Panc1 (cell line): Measurements from ENCODE around the gene TGFB1I1. TPM values are rescaled to one million over a fixed set of nuclear protein-coding genes. Genes with fewer than 3 reads are reported as not detected.

Experiments used
- ATAC-seq: fragments of 200-7000 bp; cut with Tn5 transposase; 2 replicates; pipeline ENCODE4 v1.9.1; 2020; ENCODE audit warnings: mild to moderate bottlenecking, moderate library complexity
- BruUV-seq: library from RNA; stranded (reverse); fragments of 400-500 nt; replicated peaks from 2 replicates; lab custom pipeline; 2021; lab: Mats Ljungman, UMichigan
- CTCF ChIA-PET: fragments of 300-600 bp; sonication (Branson Sonifier 250); formaldehyde crosslinking; loops from one replicate; lab custom pipeline; 2022; ENCODE audit warnings: antibody characterized with exemption; lab: Charles Lee
- POLR2A ChIA-PET: fragments of 300-600 bp; sonication (Branson Sonifier 250); formaldehyde crosslinking; loops from one replicate; lab custom pipeline; 2022; ENCODE audit warnings: antibody characterized with exemption; lab: Charles Lee
- DNase-seq: peaks from one replicate; pipeline ENCODE4 v3.0.0-alpha.2; 2010; ENCODE audit warnings: low read depth, low spot score
- H3K27ac ChIP-seq: 2 replicates; pipeline ENCODE4 v1.5.1; 2011; ENCODE audit warnings: mild to moderate bottlenecking, low read length, inconsistent platforms
- H3K27me3 ChIP-seq: fragments of 200-500 bp; sonication (Bioruptor generic); 2 replicates; pipeline ENCODE4 v1.6.0; 2014; ENCODE audit warnings: low read length, inconsistent platforms; ENCODE audit not compliant: control insufficient read depth, insufficient read depth
- H3K36me3 ChIP-seq: fragments of 200-500 bp; sonication (Bioruptor generic); 2 replicates; pipeline ENCODE4 v1.5.1; 2014; ENCODE audit warnings: inconsistent platforms, mild to moderate bottlenecking, low read length, moderate library complexity; ENCODE audit not compliant: control insufficient read depth, insufficient read depth
- H3K4me1 ChIP-seq: 2 replicates; pipeline ENCODE4 v1.5.1; 2011; ENCODE audit warnings: inconsistent platforms, mild to moderate bottlenecking, low read length, moderate library complexity; ENCODE audit not compliant: control insufficient read depth, insufficient read depth
- H3K4me3 ChIP-seq, 2 experiments: 2 replicates each; pipeline ENCODE4 v1.5.1; 2011 to 2012; ENCODE audit warnings: low read depth in 2 of 2, low read length in 2 of 2, mild to moderate bottlenecking in 2 of 2, inconsistent platforms in 1 of 2, moderate library complexity in 1 of 2
- H3K9me3 ChIP-seq: fragments of 200-500 bp; sonication (Bioruptor generic); 2 replicates; pipeline ENCODE4 v1.5.1; 2014; ENCODE audit warnings: low read depth, mild to moderate bottlenecking, inconsistent platforms, low read length, moderate library complexity; ENCODE audit not compliant: control insufficient read depth, insufficient read depth
- POLR2AphosphoS5 ChIP-seq: IDR thresholded peaks from 2 replicates; pipeline ENCODE4 v1.6.1; 2012; ENCODE audit warnings: mild to moderate bottlenecking, low read depth, low read length, moderate library complexity
- SIN3A ChIP-seq: IDR thresholded peaks from 2 replicates; pipeline ENCODE4 v1.6.1; 2012; ENCODE audit warnings: low read depth, mild to moderate bottlenecking, low read length, moderate library complexity, borderline replicate concordance; ENCODE audit not compliant: insufficient read depth
- TCF7L2 ChIP-seq: IDR thresholded peaks from 2 replicates; pipeline ENCODE4 v1.6.1; 2011; ENCODE audit warnings: mild to moderate bottlenecking, low read depth, low read length, inconsistent platforms
- in situ Hi-C: cut with HindIII; loops from 2 replicates; pipeline ENCODE4 v1.10.0; 2016; ENCODE audit warnings: low sequenced_read_pairs, low pct_unique_long_range_greater_than_20kb
- intact Hi-C: fragments of 100-400 bp; cut with micrococcal nuclease; formaldehyde crosslinking; loops from one replicate; pipeline ENCODE4 v1.10.0; 2022; ENCODE audit not compliant: unreplicated experiment
- total RNA-seq: library from RNA; stranded (reverse); gene quantifications from one replicate; pipeline ENCODE4 v1.2.1, GENCODE V29; 2021; ENCODE audit not compliant: unreplicated experiment
- TF ChIP-seq, protein P1 (sequence below): fragments of 450-650 bp; IDR thresholded peaks from 2 replicates; pipeline ENCODE4 v1.5.1; 2017; ENCODE audit warnings: mild to moderate bottlenecking
- TF ChIP-seq, protein P2 (sequence below), 2 experiments: IDR thresholded peaks; 2 replicates each; pipeline ENCODE4 v1.6.1; 2011 to 2012; ENCODE audit warnings: low read depth in 2 of 2, control low read depth in 1 of 2, low read length in 1 of 2, mild to moderate bottlenecking in 1 of 2, moderate library complexity in 1 of 2; ENCODE audit not compliant: insufficient read depth in 1 of 2

TGFB1I1 gene
- total RNA-seq, 1 experiment from 2014 or later, result 32.5 TPM

DNA sequence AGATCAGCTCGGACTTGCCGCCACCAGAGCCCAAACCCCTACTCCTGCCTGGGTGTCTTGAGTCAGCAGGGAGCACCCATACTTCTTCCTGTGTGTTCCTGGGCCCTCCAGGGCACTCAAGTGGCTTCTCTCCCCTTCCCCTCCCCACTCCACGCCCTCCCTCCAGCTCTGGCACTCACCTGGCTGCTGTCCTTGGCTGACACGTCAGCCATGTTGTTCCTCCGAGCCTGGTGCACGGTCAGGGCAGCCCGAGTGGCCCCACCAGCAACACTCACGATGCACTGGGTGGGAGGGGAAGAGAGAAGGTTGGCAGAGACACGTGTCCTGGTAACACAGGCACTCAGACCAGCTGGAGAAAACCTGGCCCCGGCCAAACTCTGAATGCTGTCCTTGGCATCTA is 24.7 kb downstream of the TGFB1I1 start:
- ATAC-seq (no peak), DNase-seq (no peak)
- Histone ChIP-seq H3K27ac (no peak overlapping the region), H3K27me3 (no peaks in the 10 kb centered on the region), H3K36me3 (no peaks in the 10 kb centered on the region), H3K4me3 (no peak overlapping the region), H3K9me3 (no peaks in the 10 kb centered on the region), H3K4me1 (no peaks in the 10 kb centered on the region)
- in situ Hi-C loops, result no loop called here
- CTCF ChIA-PET, result no interaction called here
- no TSS peak for BruUV-seq
- POLR2A ChIA-PET, result no interaction called here
- intact Hi-C loops, result no loop called here
- TF ChIP-seq SIN3A (no peak), TCF7L2 (no peak), POLR2AphosphoS5 (no peak)
- TF ChIP-seq, protein P1, sequence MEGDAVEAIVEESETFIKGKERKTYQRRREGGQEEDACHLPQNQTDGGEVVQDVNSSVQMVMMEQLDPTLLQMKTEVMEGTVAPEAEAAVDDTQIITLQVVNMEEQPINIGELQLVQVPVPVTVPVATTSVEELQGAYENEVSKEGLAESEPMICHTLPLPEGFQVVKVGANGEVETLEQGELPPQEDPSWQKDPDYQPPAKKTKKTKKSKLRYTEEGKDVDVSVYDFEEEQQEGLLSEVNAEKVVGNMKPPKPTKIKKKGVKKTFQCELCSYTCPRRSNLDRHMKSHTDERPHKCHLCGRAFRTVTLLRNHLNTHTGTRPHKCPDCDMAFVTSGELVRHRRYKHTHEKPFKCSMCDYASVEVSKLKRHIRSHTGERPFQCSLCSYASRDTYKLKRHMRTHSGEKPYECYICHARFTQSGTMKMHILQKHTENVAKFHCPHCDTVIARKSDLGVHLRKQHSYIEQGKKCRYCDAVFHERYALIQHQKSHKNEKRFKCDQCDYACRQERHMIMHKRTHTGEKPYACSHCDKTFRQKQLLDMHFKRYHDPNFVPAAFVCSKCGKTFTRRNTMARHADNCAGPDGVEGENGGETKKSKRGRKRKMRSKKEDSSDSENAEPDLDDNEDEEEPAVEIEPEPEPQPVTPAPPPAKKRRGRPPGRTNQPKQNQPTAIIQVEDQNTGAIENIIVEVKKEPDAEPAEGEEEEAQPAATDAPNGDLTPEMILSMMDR, result no peak
- TF ChIP-seq, protein P2, sequence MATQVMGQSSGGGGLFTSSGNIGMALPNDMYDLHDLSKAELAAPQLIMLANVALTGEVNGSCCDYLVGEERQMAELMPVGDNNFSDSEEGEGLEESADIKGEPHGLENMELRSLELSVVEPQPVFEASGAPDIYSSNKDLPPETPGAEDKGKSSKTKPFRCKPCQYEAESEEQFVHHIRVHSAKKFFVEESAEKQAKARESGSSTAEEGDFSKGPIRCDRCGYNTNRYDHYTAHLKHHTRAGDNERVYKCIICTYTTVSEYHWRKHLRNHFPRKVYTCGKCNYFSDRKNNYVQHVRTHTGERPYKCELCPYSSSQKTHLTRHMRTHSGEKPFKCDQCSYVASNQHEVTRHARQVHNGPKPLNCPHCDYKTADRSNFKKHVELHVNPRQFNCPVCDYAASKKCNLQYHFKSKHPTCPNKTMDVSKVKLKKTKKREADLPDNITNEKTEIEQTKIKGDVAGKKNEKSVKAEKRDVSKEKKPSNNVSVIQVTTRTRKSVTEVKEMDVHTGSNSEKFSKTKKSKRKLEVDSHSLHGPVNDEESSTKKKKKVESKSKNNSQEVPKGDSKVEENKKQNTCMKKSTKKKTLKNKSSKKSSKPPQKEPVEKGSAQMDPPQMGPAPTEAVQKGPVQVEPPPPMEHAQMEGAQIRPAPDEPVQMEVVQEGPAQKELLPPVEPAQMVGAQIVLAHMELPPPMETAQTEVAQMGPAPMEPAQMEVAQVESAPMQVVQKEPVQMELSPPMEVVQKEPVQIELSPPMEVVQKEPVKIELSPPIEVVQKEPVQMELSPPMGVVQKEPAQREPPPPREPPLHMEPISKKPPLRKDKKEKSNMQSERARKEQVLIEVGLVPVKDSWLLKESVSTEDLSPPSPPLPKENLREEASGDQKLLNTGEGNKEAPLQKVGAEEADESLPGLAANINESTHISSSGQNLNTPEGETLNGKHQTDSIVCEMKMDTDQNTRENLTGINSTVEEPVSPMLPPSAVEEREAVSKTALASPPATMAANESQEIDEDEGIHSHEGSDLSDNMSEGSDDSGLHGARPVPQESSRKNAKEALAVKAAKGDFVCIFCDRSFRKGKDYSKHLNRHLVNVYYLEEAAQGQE (IDR thresholded peaks at IDR 0.05; ENCODE audit: insufficient read depth in 1 of 2, low read depth in 2 of 2, low read length in 1 of 2), result no peak

DNA sequence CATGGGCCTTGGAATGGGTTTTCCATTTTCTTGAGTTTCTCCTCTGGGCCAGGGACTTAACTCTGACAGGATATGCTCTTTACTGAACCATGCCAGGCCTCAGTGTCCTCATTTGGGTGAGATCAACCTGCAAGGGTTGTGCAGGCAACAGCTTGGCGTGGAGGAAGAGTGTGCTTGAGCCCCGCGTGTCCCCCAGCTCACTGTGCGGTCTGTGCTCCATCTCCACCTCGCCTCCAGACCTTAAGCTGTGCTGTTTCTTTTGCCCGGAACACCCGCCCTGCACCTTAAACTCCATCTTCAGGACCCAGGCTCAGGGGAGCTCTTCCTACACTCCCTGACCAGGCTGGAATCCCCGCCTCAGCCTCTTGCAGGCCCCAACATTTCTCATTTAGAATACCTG is 26.5 kb downstream of the TGFB1I1 start:
- Histone ChIP-seq H3K27me3 (no peaks in the 10 kb centered on the region), H3K4me3 (no peak overlapping the region), H3K9me3 (no peaks in the 10 kb centered on the region), H3K36me3 (no peaks in the 10 kb centered on the region), H3K27ac (no peak overlapping the region), H3K4me1 (no peaks in the 10 kb centered on the region)
- POLR2A ChIA-PET, result no interaction called here
- no TSS peak for BruUV-seq
- no peak for TF ChIP-seq SIN3A
- no peak for TF ChIP-seq TCF7L2
- TF ChIP-seq, protein P2 (IDR thresholded peaks at IDR 0.05; ENCODE audit: insufficient read depth in 1 of 2, low read depth in 2 of 2, low read length in 1 of 2), result no peak
- TF ChIP-seq POLR2AphosphoS5, result no peak
- TF ChIP-seq, protein P1, result no peak
- intact Hi-C loops, result no loop called here
- CTCF ChIA-PET, result no interaction called here
- in situ Hi-C loops, result no loop called here
- no peak for DNase-seq
- no peak for ATAC-seq
